ENCODE data around the gene CYP24A1. TPM values are rescaled to one million over a fixed set of nuclear protein-coding genes. Genes with fewer than 3 reads are reported as not detected.

Gene CYP24A1
- total RNA-seq, 4 donors from 2014 or later = 0.69 TPM; not detected in 3

- no peak overlapping the region for H3K27ac ChIP-seq
- H3K9me3 ChIP-seq = no peaks in the 10 kb centered on the region
- TF ChIP-seq POLR2AphosphoS5 (IDR thresholded peaks at IDR 0.05) = no peak
- no peak for TF ChIP-seq POLR2A (IDR thresholded peaks at IDR 0.05)
- no peak for TF ChIP-seq EP300 (IDR thresholded peaks at IDR 0.05)
- TF ChIP-seq CTCF (IDR thresholded peaks at IDR 0.05) = no peak
- 75 to 86% methylated on average over 10 of the region's 10 CpGs for whole genome bisulfite sequencing, 2 donors (ENCODE audit: low coverage in 1 of 2)
- peaks cover 37% of the 10 kb centered on the region for H3K27me3 ChIP-seq
- H3K4me1 ChIP-seq = no peaks in the 10 kb centered on the region
- H3K4me3 ChIP-seq = no peak overlapping the region
- no peaks in the 10 kb centered on the region for H3K36me3 ChIP-seq
- no peak for ATAC-seq
Observed at GRCh38 chr20:54184904-54185626, 11.3 kb upstream of the CYP24A1 start.

DNA sequence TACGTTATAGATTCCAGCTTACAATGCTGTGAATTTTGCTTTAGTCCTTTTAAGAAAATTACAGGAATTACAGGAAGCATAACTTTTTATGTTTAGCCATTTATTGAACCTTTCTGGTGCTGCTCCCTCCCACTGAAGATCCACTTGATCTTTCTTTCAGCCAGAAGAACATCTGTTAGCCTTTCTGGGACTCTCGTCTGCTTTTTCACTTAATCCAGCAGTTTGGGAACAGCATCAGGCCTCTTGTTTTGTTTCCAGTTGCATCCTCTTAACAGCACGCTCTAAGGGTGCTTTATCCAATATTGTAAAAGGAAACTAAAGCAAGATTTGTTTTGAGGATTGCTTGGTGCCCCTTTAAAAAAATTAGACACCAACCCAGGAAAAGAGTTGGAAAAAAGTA lies 10.3 kb upstream of the CYP24A1 start:
- Histone ChIP-seq H3K9me3 (no peaks in the 10 kb centered on the region), H3K4me3 (no peak overlapping the region), H3K36me3 (no peaks in the 10 kb centered on the region), H3K4me1 (no peaks in the 10 kb centered on the region), H3K27me3 (peaks cover 37% of the 10 kb centered on the region), H3K27ac (no peak overlapping the region)
- no peak for ATAC-seq
- TF ChIP-seq POLR2AphosphoS5 (IDR thresholded peaks at IDR 0.05) = no peak
- 39 to 43% methylated on average over 3 of the region's 3 CpGs for WGBS, 2 donors (ENCODE audit: low coverage in 1 of 2)

DNA sequence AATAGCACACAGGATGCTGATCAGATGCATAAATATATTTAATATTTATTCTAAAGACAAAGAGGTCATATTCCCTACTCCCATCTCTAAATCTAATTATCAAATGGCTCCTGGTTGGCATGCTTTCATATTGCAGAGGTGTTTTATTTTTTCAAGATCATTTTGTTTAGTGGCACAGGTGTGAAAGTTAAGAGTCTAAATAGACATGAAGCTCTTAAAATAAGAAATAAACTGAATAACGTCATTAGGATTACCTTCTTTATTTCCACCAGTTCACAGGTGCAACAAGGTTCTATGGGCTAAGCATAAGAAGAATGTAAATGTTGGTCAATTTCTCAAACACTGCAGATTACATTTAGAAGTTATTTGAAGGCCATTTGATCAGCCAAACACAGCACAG lies 7.1 kb upstream of the CYP24A1 start:
- WGBS, 2 donors (ENCODE audit: low coverage in 1 of 2) = 72 to 75% methylated on average over 1 of the region's 1 CpG
- ATAC-seq = no peak

DNA sequence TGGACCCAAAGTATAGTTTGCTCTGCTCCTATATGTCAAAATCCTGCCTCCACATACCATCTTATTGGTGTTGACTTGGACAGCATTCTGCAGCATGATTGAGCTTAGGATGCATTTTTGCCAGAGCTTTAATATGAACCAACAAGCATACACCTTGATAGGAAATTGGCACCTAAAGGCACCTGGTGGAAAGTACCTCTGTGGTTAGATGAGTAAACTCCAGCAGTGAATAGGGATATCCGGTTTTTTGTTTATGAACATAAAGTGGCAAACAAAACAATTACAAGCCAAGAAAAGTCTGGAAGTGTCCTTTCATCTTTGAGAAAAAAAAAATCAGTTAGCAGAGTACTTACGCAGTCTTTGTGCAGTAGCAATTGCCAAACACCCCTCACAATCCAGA lies 6.2 kb upstream of the CYP24A1 start:
- no peak for TF ChIP-seq POLR2A (IDR thresholded peaks at IDR 0.05)
- TF ChIP-seq EP300 (IDR thresholded peaks at IDR 0.05) = no peak
- TF ChIP-seq CTCF (IDR thresholded peaks at IDR 0.05) = no peak
- no peak for TF ChIP-seq POLR2AphosphoS5 (IDR thresholded peaks at IDR 0.05)
- no peak overlapping the region for H3K4me3 ChIP-seq
- WGBS, 2 donors (ENCODE audit: low coverage in 1 of 2) = 36 to 76% methylated on average over 2 of the region's 2 CpGs
- peaks cover 40% of the 10 kb centered on the region for H3K27me3 ChIP-seq
- no peaks in the 10 kb centered on the region for H3K9me3 ChIP-seq
- no peaks in the 10 kb centered on the region for H3K36me3 ChIP-seq
- H3K4me1 ChIP-seq = no peaks in the 10 kb centered on the region
- no peak overlapping the region for H3K27ac ChIP-seq
- ATAC-seq = no peak

More for the DNA sequence above, 7.1 kb upstream of the CYP24A1 start:
- H3K27ac ChIP-seq = no peak overlapping the region
- peaks cover 40% of the 10 kb centered on the region for H3K27me3 ChIP-seq
- no peak for TF ChIP-seq POLR2A (IDR thresholded peaks at IDR 0.05)
- no peak for TF ChIP-seq CTCF (IDR thresholded peaks at IDR 0.05)
- no peak for TF ChIP-seq POLR2AphosphoS5 (IDR thresholded peaks at IDR 0.05)
- no peak for TF ChIP-seq EP300 (IDR thresholded peaks at IDR 0.05)
- no peaks in the 10 kb centered on the region for H3K9me3 ChIP-seq
- H3K36me3 ChIP-seq = no peaks in the 10 kb centered on the region
- H3K4me1 ChIP-seq = no peaks in the 10 kb centered on the region
- H3K4me3 ChIP-seq = no peak overlapping the region

DNA sequence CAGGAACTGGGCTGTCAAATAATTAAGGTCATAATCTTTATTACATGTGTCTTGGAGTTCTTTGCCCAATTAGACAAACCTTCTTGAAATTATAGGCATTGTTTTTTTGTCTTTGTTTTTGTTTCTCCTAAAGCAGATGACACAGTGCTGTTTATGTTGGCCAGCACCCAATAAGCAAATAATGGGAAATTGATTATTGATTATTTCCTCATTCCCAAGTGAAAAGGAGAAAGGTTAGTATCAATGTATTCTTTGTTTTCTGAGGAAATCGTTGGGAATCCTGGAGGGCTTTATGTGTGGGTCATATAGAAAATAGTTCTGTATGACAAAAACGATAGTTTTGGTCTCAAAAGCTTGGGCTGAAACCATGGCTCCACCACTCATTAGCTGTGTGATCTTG lies 4.5 kb upstream of the CYP24A1 start:
- no peaks in the 10 kb centered on the region for H3K9me3 ChIP-seq
- no peak overlapping the region for H3K27ac ChIP-seq
- H3K4me3 ChIP-seq = no peak overlapping the region
- H3K36me3 ChIP-seq = no peaks in the 10 kb centered on the region
- WGBS, 2 donors (ENCODE audit: low coverage in 1 of 2) = 53 to 56% methylated on average over 2 of the region's 2 CpGs
- no peak for TF ChIP-seq POLR2A (IDR thresholded peaks at IDR 0.05)
- TF ChIP-seq POLR2AphosphoS5 (IDR thresholded peaks at IDR 0.05) = no peak
- TF ChIP-seq EP300 (IDR thresholded peaks at IDR 0.05) = no peak
- TF ChIP-seq CTCF (IDR thresholded peaks at IDR 0.05) = no peak
- no peak for ATAC-seq
- peaks cover 53% of the 10 kb centered on the region for H3K27me3 ChIP-seq
- peaks cover 0 to 15% (median 10%) of the 10 kb centered on the region in 3 donors for H3K4me1 ChIP-seq

Data from gastroesophageal sphincter (tissue), 4 donors.